Activated naive CD8-positive, alpha-beta T cell (primary cell): ENCODE results near the gene SURF6.
"Not testable (repeated sequence)": the region's sequence is repeated elsewhere in the genome, so short reads cannot be mapped to it uniquely, and the experiment has no call there.

Experiments used
- H3K27ac Mint-ChIP-seq: one replicate; pipeline ENCODE4 v1.8.0; 2021; ENCODE audit warnings: mixed read lengths
- H3K27me3 Mint-ChIP-seq: one replicate; pipeline ENCODE4 v1.8.0; 2021; ENCODE audit warnings: mixed read lengths
- H3K36me3 Mint-ChIP-seq: one replicate; pipeline ENCODE4 v1.8.0; 2021; ENCODE audit warnings: mixed read lengths
- H3K4me1 Mint-ChIP-seq: one replicate; pipeline ENCODE4 v1.8.0; 2021; ENCODE audit warnings: low read depth, mixed read lengths
- H3K4me3 Mint-ChIP-seq: one replicate; pipeline ENCODE4 v1.8.0; 2021; ENCODE audit warnings: mild to moderate bottlenecking, mixed read lengths
- H3K9me3 Mint-ChIP-seq: one replicate; pipeline ENCODE4 v1.8.0; 2021; ENCODE audit warnings: low read depth, mixed read lengths

Gene SURF6

DNA sequence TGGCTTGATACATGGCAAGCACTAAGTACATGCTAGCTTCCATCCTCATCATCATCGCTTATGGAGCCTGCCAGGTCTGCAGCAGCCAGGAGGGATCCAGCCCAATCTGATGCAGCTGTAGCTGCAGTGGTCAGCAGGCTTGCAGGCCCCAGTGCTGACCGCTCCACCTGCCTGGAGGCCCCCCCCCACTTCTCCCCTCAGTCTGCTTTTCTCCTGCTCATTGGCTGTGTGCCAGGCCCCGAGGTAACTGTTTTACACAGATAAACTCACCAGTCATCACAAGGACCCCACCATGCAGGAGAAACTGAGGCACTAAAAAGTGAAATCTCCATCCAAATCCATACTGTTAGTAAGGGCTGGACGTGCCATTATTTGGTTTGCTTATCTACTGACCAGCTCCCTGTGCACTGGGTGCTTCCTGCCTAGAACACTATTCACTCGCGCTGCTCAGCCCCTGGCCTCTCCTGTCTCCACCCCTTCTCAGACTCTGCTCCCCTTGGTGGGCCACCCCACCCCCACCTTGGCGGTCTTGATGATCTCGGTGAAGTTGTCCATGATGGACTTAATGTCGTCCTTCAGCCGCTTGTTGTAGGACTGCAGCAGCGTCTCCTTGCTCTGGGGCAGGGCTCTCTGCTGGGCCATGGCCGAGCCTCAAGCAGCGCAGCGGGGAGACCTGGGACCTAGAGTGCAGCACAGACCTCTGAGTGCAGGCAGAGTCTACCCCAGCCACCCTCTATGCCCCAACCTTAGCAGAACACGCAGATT is 10.2 kb upstream of the SURF6 start:
- Mint-ChIP-seq H3K27ac (peak overlapping the region; percentile 83), H3K27me3 (no peaks in the 10 kb centered on the region), H3K36me3 (peaks cover 10% of the 10 kb centered on the region), H3K9me3 (no peaks in the 10 kb centered on the region), H3K4me3 (peak overlapping the region; percentile 97), H3K4me1 (peaks cover 31% of the 10 kb centered on the region)

DNA sequence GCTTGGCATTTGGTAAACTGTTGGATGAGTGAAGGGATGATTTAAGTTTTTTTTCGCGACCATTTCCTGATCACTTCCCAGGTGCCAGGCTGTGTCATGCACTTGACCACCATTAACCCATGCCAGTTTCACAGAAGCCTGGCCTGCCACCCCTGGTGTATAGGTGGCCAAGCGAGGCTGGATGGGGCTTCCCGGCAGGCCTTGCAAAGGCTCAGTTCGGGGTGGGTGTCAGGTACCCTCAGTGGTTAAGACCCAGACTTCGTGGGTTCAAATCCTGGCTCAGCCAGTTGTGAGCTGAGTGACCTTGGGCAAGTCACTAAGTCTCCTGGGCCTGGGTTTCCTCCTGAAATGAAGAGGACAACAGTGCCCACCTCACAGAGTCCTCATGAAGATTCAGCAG is 9.6 kb upstream of the SURF6 start:
- Mint-ChIP-seq H3K27ac (no peak overlapping the region), H3K36me3 (peaks cover 10% of the 10 kb centered on the region), H3K4me3 (peak overlapping the region; percentile 97), H3K9me3 (no peaks in the 10 kb centered on the region), H3K27me3 (no peaks in the 10 kb centered on the region), H3K4me1 (peaks cover 34% of the 10 kb centered on the region)

DNA sequence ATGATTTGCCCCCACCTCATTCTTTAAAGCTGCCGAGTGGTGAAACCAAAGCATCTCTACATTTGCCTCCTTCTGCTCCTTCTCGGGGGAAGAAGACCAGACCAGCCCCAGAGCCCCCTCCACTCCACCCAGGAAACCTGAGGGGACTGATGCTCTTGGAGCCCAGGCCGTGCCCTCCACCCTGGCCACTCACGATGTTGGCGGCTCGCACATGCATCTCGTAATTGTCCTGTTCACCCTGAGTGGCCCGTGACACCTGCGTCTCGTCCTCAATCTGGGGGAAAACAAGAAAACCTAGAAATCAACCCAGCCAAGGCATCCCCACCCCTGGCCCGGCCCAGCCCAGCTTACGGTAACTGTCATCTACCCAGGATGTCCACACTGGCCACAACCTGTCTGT is 9.0 kb upstream of the SURF6 start:
- Mint-ChIP-seq H3K9me3 (no peaks in the 10 kb centered on the region), H3K27me3 (no peaks in the 10 kb centered on the region), H3K4me3 (no peak overlapping the region), H3K27ac (no peak overlapping the region), H3K4me1 (peaks cover 34% of the 10 kb centered on the region), H3K36me3 (peaks cover 7% of the 10 kb centered on the region)

DNA sequence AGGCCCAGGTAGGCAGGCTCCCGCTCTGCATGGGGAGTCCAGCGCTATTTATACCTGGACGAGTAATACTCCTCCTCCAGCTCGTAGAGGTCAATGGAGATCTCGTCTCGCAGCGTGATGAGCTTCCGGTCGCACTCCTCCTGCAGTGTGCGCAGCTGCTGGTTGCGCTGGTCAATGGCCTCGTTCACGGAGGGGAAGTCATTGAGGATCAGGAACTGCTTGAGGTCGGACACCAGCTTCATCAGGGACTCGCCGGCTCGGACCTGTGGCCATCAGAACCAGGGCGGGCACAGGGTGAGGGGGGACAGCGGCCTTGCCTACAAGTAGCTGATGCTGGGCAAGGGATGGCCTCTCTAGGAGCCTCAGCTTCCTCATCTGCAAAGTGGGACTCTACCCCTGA is 8.1 kb upstream of the SURF6 start:
- Mint-ChIP-seq H3K4me3 (no peak overlapping the region), H3K4me1 (peaks cover 37% of the 10 kb centered on the region), H3K36me3 (peaks cover 10% of the 10 kb centered on the region), H3K27me3 (no peaks in the 10 kb centered on the region), H3K9me3 (no peaks in the 10 kb centered on the region), H3K27ac (no peak overlapping the region)

DNA sequence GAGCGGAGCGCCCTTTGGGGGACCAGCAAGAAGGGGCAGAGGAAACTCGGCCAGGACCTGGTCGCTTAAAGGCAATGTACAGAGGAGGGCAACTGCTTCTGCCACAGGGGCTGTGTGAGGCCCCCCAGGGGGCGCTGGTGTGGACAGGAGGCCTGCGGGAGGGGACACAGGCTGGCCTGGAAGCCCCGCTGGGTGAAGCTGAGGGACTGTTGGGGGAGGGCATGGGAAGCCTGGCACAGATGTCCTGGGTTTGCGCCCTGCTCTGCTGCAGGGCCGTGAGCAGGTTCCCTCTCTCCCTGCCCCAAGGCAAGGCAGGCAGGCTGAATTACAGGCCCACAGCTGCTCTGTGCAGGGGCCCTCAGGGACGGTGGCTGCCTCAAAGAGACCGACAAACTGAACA is 6.6 kb upstream of the SURF6 start:
- peaks cover 7% of the 10 kb centered on the region for H3K36me3 Mint-ChIP-seq
- H3K4me1 Mint-ChIP-seq: peaks cover 39% of the 10 kb centered on the region

DNA sequence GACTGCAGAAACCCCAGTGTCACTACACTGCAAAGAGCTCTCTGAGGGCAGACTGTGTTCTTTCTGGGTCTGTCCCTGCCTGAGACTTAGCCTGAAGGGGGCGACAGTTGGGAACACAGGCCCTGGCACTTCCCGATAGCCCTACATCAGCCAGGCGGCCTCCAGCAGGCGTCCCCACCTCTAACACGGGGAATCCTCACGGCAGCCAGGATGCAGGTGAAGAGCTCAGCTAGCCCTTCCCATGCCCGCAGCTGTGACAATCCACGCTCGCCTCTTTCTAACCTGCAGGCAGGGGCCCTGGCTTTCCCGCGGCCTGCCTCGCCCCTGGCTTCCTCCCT is 6.0 kb upstream of the SURF6 start:
- no peaks in the 10 kb centered on the region for H3K9me3 Mint-ChIP-seq
- H3K36me3 Mint-ChIP-seq: peaks cover 7% of the 10 kb centered on the region
- no peaks in the 10 kb centered on the region for H3K27me3 Mint-ChIP-seq
- H3K4me1 Mint-ChIP-seq: peaks cover 37% of the 10 kb centered on the region
- no peak overlapping the region for H3K27ac Mint-ChIP-seq
- H3K4me3 Mint-ChIP-seq: no peak overlapping the region

More for the DNA sequence above, 6.6 kb upstream of the SURF6 start:
- no peak overlapping the region for H3K27ac Mint-ChIP-seq
- H3K27me3 Mint-ChIP-seq: no peaks in the 10 kb centered on the region
- H3K9me3 Mint-ChIP-seq: no peaks in the 10 kb centered on the region
- no peak overlapping the region for H3K4me3 Mint-ChIP-seq

DNA sequence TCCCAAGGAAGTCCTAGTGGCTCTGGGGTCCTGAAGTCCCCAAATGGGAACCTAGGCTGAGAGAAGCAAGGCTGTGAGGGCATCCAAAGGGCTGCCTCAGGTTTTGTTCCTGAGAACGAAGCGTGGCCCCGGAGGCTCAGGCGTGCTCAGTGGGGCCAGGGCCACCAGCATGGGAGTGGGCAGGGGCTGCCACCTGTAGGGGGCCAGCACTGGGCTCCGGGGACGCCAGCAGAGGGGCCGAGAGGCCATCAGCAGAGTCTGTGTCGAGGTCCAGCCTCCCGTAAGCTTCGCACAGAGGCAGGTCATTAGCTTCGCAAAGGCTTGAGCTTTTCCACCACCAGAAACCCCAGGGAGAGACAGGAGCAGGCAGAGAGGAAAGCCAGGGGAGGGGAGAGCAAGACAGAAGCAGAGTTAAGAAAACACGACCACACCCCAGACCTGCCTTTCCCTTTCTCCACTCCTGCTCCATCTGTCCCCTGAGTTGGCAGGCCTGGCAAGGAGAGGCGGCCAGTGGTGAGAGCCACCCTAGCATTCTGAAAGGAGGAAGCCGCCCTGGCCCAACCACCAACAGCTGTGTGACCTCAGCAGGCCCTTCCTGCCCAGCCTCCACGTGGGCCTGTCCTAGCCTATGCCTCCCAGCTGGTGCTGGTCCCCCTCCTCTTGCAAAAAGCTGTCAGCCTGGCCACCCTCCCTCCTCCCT is 5.5 kb upstream of the SURF6 start:
- H3K27me3 Mint-ChIP-seq: no peaks in the 10 kb centered on the region
- no peaks in the 10 kb centered on the region for H3K9me3 Mint-ChIP-seq
- peaks cover 32% of the 10 kb centered on the region for H3K4me1 Mint-ChIP-seq
- H3K4me3 Mint-ChIP-seq: no peak overlapping the region
- H3K27ac Mint-ChIP-seq: no peak overlapping the region
- H3K36me3 Mint-ChIP-seq: peaks cover 7% of the 10 kb centered on the region

DNA sequence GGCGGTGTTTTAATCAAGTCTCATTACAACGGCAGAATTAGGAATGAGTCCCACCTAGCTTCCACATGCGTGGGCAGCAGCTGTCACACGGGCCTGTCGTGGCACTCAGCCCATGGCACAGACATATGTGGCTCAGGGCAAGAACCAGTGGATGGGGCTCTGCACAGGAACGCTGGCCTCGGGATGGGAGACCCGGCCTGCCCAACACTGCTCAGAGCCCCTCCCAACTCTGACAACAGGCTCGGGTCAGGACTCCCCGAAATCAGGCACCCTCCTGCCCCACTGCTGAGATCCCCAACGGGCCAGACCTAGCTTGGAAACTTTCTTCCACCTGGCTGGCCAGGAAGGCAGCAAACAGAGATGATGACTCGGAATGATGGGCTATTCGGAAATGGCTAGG is 4.9 kb upstream of the SURF6 start:
- H3K9me3 Mint-ChIP-seq: no peaks in the 10 kb centered on the region
- H3K27ac Mint-ChIP-seq: peak overlapping the region; percentile 83
- H3K36me3 Mint-ChIP-seq: peaks cover 7% of the 10 kb centered on the region
- peaks cover 27% of the 10 kb centered on the region for H3K4me1 Mint-ChIP-seq
- H3K27me3 Mint-ChIP-seq: no peaks in the 10 kb centered on the region
- peak overlapping the region; percentile 27 for H3K4me3 Mint-ChIP-seq

DNA sequence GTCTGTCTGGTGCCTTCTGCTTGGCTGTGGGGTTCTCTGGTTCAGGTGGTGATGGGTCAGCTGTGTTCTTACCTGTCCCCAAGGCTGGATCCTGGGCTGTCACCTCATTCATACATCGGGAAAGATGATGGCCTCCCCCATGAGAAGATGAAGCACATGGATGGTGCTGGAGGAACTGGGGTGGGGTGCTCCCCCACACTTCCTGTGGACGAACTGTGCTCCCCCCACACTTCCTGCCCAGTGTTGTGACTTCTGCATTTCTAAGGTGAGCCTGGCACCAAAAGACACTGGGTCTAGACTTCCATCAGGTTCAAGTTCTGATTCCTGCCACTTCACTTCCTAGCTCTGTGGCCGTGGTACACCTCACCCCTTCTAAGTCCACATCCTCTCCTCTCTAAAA is 4.3 kb upstream of the SURF6 start:
- Mint-ChIP-seq H3K27me3 (no peaks in the 10 kb centered on the region), H3K9me3 (no peaks in the 10 kb centered on the region), H3K4me3 (no peak overlapping the region), H3K27ac (peak overlapping the region; percentile 83), H3K4me1 (peaks cover 29% of the 10 kb centered on the region), H3K36me3 (peaks cover 7% of the 10 kb centered on the region)

DNA sequence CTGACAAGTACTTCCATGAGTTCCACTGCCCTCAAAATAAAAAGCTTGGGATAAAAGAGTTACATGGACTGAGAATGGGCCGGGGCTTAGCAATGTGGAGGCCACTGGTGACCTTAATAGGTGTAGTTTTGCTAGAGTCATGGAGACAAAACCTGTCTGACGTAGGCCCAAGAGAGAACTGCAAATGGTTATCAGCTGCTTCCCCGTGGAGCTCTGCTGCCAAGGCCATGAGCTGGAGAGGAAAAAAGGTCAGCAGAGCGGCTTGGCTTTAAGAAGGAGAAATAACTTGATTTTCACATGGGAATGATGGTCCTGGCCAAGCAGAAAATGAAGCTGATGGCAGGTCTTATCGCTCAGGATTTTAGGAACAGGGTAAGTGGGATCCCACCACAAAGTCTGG is 3.7 kb upstream of the SURF6 start:
- peak overlapping the region; percentile 83 for H3K27ac Mint-ChIP-seq
- H3K4me1 Mint-ChIP-seq: peaks cover 31% of the 10 kb centered on the region
- peaks cover 7% of the 10 kb centered on the region for H3K36me3 Mint-ChIP-seq

DNA sequence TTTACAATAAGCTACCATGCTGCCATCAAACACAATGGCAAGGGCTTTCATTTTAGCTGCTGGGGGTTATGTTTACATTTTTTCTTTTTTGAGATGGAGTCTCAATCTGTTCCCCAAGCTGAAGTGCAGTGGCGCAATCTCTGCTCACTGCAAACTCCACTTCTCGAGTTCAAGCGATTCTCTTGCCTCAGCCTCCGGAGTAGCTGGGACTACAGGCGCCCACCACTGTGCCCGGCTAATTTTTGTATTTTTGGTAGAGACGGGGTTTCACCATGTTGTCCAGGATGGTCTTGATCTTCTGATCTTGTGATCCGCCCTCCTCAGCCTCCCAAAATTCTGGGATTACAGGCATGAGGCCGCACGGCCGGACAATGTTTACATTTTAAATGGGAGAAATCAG is 1.1 kb downstream of the SURF6 start:
- peaks cover 27% of the 10 kb centered on the region for H3K4me1 Mint-ChIP-seq
- H3K9me3 Mint-ChIP-seq, H3K27me3 Mint-ChIP-seq, H3K36me3 Mint-ChIP-seq: not testable (repeated sequence)
- peak overlapping the region; percentile 95 for H3K4me3 Mint-ChIP-seq
- peak overlapping the region; percentile 50 for H3K27ac Mint-ChIP-seq

More for the DNA sequence above, 3.7 kb upstream of the SURF6 start:
- H3K4me3 Mint-ChIP-seq: no peak overlapping the region
- H3K27me3 Mint-ChIP-seq: no peaks in the 10 kb centered on the region
- no peaks in the 10 kb centered on the region for H3K9me3 Mint-ChIP-seq

DNA sequence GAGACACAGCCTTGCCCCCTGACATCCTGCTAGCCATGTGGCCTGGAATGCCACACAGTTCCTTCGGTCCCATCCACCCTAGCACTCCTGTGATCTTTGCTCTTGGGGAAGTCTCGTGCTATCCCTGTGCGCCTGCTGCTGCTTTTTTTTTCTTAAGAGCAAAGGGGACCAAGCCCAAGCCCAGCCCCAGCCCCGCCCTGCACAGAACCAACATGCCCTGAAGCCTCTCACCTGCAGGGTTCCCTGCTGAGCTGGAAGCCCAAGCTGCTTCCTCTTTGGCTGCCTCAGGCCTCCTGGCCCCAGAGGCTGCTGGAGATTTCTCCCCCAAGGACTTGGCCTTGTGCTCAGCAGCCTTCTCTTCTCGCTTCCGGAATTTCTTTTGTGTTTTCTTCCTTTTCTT is 1.8 kb downstream of the SURF6 start:
- Mint-ChIP-seq H3K27ac (peak overlapping the region; percentile 54), H3K27me3 (no peaks in the 10 kb centered on the region), H3K4me3 (peak overlapping the region; percentile 95), H3K4me1 (peaks cover 22% of the 10 kb centered on the region), H3K36me3 (peaks cover 2% of the 10 kb centered on the region), H3K9me3 (no peaks in the 10 kb centered on the region)

DNA sequence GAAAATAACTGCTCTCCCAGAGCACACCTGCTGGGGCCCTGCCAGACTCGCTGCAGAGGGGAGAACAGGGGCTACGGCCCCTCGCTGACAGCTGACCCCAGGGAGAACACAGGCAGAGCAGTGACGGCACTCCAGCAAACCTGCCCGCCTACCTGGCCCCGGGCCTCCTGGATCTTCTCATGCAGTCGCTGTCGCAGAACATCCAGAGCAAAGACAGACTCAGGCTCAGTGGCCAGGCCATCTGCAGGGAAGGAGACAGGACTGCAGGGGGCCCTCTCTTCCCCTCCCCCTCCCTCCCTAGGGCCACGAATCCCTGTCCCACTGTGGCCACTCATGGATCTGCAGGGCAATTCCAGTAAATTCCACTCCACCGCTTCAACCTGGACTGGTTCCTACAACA is 2.4 kb downstream of the SURF6 start:
- no peaks in the 10 kb centered on the region for H3K9me3 Mint-ChIP-seq
- H3K4me3 Mint-ChIP-seq: peak overlapping the region; percentile 95
- H3K27ac Mint-ChIP-seq: peak overlapping the region; percentile 54
- no peaks in the 10 kb centered on the region for H3K36me3 Mint-ChIP-seq
- no peaks in the 10 kb centered on the region for H3K27me3 Mint-ChIP-seq
- peaks cover 26% of the 10 kb centered on the region for H3K4me1 Mint-ChIP-seq

DNA sequence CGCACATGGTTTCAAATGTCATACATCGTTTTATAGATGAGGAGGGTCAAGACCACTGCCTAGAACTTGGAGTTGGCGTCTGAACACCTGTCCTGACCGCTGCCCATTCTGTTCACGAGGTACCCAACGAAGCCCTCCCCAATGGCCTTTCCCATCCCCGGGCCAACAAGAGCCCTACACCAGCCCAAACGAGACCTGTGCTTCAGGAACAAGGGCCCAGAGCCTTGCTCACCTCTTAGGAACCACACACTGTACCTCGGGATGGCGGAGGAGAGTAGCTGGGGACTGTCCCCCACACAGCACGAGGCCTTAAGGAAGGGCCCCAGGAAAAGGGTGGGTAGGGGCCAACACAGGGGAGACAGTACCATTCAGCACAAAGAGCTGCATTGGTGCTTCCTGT is 3.0 kb downstream of the SURF6 start:
- Mint-ChIP-seq H3K36me3 (no peaks in the 10 kb centered on the region), H3K27ac (no peak overlapping the region), H3K4me1 (peaks cover 26% of the 10 kb centered on the region), H3K27me3 (no peaks in the 10 kb centered on the region), H3K9me3 (no peaks in the 10 kb centered on the region), H3K4me3 (peak overlapping the region; percentile 53)

DNA sequence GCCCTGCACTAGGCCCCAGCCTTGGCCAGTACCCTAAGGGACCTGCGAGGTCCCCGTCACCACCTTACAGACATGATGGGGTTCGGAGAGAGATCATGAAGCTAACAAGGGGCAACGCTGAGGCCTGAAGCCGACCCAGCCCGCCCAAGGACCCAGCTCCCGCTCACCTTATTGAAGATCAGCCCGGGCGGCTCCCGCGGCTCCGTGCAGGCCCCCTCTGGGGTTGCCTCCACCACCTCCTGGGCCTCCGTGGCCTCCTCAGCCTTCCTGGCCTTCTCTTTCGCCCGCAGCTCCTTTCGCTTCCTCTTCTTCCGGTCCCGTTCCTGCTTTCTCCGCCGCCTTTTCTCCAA is 3.6 kb downstream of the SURF6 start:
- no peaks in the 10 kb centered on the region for H3K36me3 Mint-ChIP-seq
- H3K9me3 Mint-ChIP-seq: no peaks in the 10 kb centered on the region
- no peaks in the 10 kb centered on the region for H3K27me3 Mint-ChIP-seq
- no peak overlapping the region for H3K27ac Mint-ChIP-seq
- peaks cover 24% of the 10 kb centered on the region for H3K4me1 Mint-ChIP-seq
- H3K4me3 Mint-ChIP-seq: no peak overlapping the region
